HG03196 (cell line): ENCODE results near the gene PTPN5.
"Not testable (repeated sequence)": the region's sequence is repeated elsewhere in the genome, so short reads cannot be mapped to it uniquely, and the experiment has no call there.

Source experiments
- ATAC-seq: cut with Tn5 transposase; IDR thresholded peaks from one replicate; pipeline ENCODE4 v1.9.1; 2021; ENCODE audit not compliant: unreplicated experiment

PTPN5 gene

GRCh38 chr11:18791207-18791968 lies at the start of gene PTPN5:
Gene PTPN5 (minus strand): TSS chr11:18791798. CDS start chr11:18771958, 19,840 bp downstream.
- ATAC-seq: no peak

DNA sequence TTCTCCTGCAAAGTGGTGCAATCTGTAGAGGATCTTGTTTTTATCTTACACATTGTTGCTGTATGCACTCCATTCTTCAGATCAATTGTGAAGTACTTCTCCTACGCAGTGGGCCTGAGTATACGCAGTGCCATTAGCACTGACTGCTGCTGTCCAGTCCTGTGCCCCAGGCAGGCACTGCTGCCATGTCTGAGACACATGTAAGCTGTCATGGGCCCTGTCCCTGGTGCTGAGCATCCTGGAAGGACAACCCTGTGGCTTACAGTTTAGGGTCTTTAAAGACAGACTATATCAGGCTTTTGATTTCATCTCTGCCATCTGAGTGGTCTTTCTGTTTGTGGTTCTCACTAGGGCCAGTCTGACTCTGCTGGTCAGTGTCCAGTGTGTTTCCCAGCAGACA lies 44.8 kb upstream of the PTPN5 start:
- ATAC-seq: no peak

- ATAC-seq: no peak
Measured at GRCh38 chr11:18834754-18835466, 43.3 kb upstream of the PTPN5 start.

- ATAC-seq: not testable (repeated sequence)
Measured at GRCh38 chr11:18820160-18820559, 28.6 kb upstream of the PTPN5 start.

GRCh38 chr11:18804199-18804999 lies 12.8 kb upstream of the PTPN5 start:
- ATAC-seq: no peak

GRCh38 chr11:18802381-18803257 lies 11.0 kb upstream of the PTPN5 start:
- no peak for ATAC-seq

DNA sequence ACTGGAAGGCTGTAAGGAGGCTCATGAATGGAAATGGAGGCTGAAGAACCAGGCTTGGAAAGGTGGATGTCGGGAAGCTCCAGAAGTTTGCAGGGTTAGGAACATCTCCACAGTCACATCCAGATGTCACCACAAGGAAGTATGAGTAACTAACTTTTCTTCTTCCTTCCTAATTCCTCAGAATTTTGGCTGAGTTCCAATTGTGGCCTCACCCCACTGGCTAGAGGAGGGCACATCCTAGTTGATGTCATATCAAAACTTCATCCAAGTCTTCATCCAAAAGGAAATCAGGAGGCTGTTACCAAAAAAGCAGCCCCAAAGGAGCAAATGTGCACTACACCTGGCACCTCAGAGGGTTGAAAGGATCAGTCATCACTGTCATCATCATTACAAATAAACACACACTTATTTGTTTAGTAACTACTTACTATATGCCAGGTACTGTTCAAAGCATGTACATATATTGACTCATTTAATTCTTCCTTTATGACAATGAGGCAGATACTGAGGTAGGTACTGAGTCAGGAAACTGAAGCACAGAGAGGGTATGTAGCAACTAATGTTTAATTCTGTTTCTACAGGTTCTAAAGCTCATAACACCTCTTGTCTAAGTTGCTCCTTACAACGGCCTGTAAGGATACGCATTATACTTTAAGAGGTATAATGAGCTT lies 7.3 kb upstream of the PTPN5 start:
- no peak for ATAC-seq

- no peak for ATAC-seq
Measured at GRCh38 chr11:18794956-18795355, 3.4 kb upstream of the PTPN5 start.

- no peak for ATAC-seq
Measured at GRCh38 chr11:18792827-18793226, 1.2 kb upstream of the PTPN5 start.

DNA sequence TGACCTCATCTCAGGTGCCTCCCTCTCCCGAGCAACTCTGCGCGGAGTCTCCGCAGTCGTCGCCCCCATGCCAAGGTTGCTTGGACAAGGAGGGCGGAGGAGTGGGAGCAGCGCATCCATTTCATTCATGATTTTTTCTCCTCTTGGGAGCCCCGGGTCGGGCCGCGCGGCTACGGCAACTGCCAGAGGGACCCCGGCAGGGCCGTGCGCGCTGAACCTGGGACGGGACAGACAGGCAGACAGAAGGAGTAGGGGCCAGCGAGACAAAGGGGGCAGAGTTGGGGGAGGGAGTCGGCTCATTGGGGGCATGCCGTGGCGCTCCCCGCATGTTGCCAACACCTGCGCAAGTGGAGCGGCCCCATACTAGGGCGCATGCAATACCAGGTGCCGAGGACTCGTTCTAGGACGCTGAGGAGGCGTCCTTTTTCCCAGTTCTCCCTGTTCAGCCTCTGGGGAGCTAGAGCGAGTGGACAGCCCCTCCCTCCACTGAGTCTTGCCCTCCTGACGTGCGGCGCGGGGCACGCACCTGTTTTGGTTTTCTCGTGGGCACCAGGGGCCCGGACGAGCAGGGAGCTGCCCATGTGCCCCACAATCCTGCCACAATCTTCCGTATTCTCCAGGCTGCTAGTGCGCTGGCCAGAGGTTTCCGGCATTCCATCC lies 501 bp upstream of the PTPN5 start:
- no peak for ATAC-seq

- ATAC-seq: no peak
Measured at GRCh38 chr11:18790883-18791206, 753 bp downstream of the PTPN5 start.

GRCh38 chr11:18789942-18790341 lies 1.7 kb downstream of the PTPN5 start:
- ATAC-seq: no peak

- ATAC-seq: no peak
Measured at GRCh38 chr11:18785411-18785810, 6.2 kb downstream of the PTPN5 start.

GRCh38 chr11:18780896-18781295 lies 10.7 kb downstream of the PTPN5 start:
- no peak for ATAC-seq

- no peak for ATAC-seq
Measured at GRCh38 chr11:18780329-18780728, 11.3 kb downstream of the PTPN5 start.

GRCh38 chr11:18778468-18778867 lies 13.1 kb downstream of the PTPN5 start:
- no peak for ATAC-seq

DNA sequence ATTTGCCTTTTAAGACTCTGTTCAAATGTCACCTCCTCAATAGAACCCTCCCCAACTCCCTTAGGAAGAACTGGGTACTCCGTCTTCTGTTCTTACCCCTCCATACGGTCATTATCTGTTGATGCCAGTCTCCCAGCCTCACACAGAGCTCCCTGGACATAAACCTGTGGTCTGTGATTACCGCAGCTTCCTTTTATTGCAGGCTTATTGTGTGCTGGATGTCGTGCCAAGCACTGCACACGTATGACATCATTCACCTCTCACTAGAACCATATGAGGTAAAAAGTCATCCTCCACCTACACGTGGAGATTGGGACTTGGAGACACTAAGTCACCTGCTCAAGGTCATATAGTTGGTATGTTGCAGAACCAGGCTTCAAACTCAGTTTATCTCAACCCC lies 15.3 kb downstream of the PTPN5 start:
- ATAC-seq: no peak

- peak; percentile 60 for ATAC-seq
Measured at GRCh38 chr11:18775492-18776292, 15.9 kb downstream of the PTPN5 start.

DNA sequence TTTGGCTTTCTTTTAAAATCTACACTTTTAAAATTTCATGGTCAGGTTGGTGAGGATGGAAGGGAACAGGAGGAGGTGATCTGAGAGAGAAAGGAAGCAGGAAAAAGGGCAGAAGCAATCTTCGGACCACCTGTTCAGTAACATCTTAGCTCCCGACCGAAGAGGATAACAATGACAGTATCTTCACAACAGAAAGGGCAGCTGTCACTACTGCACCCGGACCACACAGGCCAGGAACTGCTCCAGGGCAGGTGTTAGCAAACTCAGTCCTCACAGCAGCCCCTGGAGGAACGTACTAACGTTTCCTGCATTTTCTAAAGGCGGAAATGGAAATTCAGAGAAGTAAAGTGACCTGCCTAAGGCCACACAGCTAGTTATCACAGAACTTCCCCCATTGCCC lies 16.8 kb downstream of the PTPN5 start:
- no peak for ATAC-seq
